Spleen (tissue), 7 donors: ENCODE data around the gene GRAP2.

Experiments used
- POLR2A ChIP-seq, 3 donors: fragments of 450-650 bp; IDR thresholded peaks; one replicate each; pipeline ENCODE4 v1.5.1; 2017; ENCODE audit warnings: antibody characterized with exemption in 3 of 3, mild to moderate bottlenecking in 1 of 3
- POLR2AphosphoS5 ChIP-seq, 3 donors: sonication (generic); formaldehyde crosslinking; IDR thresholded peaks; one replicate each; pipeline ENCODE4 v1.5.1; 2017; ENCODE audit warnings: antibody characterized with exemption in 3 of 3
- TF ChIP-seq, protein P1 (sequence below), 11 experiments: fragments of 200-600 bp in 7 of 11; fragments of 450-650 bp in 4 of 11; sonication (generic) in 4 of 11; IDR thresholded peaks in 8 of 11; conservative IDR thresholded peaks in 3 of 11; 1 replicate in 7 of 11; 2 replicates in 4 of 11; pipeline versions ENCODE4 v1.4.0 to v1.8.0; 2016 to 2021; ENCODE audit warnings: antibody characterized with exemption in 11 of 11, inconsistent platforms in 4 of 11, mild to moderate bottlenecking in 1 of 11
- donor health status: DM: no; HTN: no; CAD: no; lungs with moderate emphysema.
- donor health status: DM: no; HTN: no; CAD: no.
- donor health status: DM: no; HTN: no; CAD: no.

DNA sequence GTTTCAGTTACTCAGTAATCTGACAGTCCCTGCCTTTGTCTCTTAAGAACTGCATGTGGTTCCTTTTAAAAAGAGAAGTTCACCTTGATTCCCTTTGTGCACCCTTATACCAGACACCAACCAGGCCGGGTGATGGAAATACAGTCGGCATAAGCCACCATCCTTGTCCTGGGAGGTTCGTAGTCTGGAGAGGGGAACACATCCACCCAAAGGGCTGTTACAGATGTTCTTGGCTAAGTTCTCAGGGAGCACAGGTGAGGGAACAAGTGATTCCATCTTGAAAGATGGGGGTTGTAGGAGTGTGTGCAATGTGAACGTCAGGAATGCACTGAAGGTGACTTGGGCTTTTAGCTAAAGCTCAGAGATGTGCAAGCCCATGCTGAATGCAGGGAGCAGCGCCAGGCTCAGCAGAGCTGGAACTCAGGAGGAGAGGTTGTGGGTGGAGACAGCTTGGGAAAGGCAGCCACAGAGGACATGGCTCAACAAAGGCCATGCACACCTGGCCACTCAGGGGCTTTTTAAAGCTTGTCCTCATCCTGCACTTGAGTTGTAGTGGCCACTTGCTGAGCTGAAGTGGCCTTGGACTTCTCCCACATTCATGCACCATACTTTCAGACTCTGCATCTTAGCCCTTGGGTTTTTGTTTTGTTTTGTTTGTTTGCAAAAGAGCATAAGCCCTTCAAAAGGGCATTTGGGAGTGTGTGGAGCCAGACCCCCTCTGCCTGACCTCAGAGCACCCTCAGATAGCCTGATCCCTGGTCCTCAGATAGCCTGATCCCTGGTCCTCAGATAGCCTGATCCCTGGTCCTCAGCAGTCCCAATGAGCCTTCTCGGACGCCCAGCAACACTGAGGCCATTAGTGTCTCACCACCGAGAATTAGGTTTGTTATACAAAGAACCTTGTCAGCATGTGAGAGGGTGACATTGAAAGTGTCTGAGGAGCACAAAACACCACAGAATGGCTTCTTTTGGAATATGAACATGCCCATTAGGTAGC, 46.6 kb downstream of the GRAP2 start:
- TF ChIP-seq POLR2AphosphoS5 (IDR thresholded peaks at IDR 0.05) (no peak), POLR2A (IDR thresholded peaks at IDR 0.05) (no peak)
- TF ChIP-seq, protein P1, sequence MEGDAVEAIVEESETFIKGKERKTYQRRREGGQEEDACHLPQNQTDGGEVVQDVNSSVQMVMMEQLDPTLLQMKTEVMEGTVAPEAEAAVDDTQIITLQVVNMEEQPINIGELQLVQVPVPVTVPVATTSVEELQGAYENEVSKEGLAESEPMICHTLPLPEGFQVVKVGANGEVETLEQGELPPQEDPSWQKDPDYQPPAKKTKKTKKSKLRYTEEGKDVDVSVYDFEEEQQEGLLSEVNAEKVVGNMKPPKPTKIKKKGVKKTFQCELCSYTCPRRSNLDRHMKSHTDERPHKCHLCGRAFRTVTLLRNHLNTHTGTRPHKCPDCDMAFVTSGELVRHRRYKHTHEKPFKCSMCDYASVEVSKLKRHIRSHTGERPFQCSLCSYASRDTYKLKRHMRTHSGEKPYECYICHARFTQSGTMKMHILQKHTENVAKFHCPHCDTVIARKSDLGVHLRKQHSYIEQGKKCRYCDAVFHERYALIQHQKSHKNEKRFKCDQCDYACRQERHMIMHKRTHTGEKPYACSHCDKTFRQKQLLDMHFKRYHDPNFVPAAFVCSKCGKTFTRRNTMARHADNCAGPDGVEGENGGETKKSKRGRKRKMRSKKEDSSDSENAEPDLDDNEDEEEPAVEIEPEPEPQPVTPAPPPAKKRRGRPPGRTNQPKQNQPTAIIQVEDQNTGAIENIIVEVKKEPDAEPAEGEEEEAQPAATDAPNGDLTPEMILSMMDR (IDR thresholded peaks at IDR 0.05 in 8 of 11, conservative IDR thresholded peaks at IDR 0.05 in 3 of 11) = no peak
